ENCODE results near the gene PNMA1.

DNA sequence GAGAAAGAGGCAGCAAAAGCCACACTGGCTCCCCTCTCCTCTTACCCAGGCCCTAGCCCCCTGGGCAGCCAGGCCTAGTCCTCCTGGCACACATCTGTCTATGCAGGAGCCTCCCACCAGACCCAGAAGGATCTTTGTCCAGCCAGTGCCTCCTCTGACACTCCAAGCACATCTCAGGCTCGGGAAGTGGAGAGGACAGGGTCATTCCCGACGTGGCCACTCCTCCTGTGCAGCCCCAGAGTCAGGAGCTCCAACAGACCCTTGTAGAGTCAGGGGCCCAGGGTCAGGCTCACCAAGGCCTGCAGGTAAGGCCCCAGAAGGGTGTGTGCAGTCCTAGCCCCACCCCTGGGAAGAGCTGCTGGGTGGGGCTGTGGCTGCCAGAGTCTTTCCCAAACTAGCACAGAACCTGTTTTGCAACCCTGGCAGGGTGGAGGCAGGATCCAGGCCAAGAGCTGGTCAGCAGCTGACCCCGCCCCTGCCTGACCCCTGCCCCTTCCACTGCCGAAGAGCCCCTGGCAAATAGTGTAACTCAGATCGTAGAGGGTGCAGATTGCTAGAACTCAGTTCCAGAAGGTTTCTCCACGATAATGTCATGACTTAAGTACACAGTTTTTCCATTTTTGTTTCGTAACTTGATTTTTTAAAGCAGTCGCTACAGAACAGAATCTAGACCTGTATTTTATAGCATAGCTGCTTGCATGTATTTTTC is 26.6 kb upstream of the PNMA1 start:
- TF ChIP-seq SREBF2 (CRISPR knock-in tag; IDR thresholded peaks at IDR 0.05) (no peak), UBTF (IDR thresholded peaks at IDR 0.05; ENCODE audit: borderline replicate concordance in 1 of 2, low read depth in 2 of 2, low read length in 2 of 2) (no peak), ZBTB40 (IDR thresholded peaks at IDR 0.05) (no peak), ZBTB40 (CRISPR knock-in tag; IDR thresholded peaks at IDR 0.05) (no peak), POLR2G (IDR thresholded peaks at IDR 0.05; ENCODE audit: low read depth, low read length) (no peak), ZEB2 (IDR thresholded peaks at IDR 0.05) (no peak)
- TF ChIP-seq, protein P1, sequence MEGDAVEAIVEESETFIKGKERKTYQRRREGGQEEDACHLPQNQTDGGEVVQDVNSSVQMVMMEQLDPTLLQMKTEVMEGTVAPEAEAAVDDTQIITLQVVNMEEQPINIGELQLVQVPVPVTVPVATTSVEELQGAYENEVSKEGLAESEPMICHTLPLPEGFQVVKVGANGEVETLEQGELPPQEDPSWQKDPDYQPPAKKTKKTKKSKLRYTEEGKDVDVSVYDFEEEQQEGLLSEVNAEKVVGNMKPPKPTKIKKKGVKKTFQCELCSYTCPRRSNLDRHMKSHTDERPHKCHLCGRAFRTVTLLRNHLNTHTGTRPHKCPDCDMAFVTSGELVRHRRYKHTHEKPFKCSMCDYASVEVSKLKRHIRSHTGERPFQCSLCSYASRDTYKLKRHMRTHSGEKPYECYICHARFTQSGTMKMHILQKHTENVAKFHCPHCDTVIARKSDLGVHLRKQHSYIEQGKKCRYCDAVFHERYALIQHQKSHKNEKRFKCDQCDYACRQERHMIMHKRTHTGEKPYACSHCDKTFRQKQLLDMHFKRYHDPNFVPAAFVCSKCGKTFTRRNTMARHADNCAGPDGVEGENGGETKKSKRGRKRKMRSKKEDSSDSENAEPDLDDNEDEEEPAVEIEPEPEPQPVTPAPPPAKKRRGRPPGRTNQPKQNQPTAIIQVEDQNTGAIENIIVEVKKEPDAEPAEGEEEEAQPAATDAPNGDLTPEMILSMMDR (IDR thresholded peaks at IDR 0.05 in 2 of 3, conservative IDR thresholded peaks at IDR 0.05 in 1 of 3; ENCODE audit: insufficient read depth in 2 of 3, low read depth in 1 of 3, low read length in 3 of 3) = no peak
